ENCODE measurements around the gene LARP4.
A peak's percentile ranks its signal among the peaks of the same experiment; 100 is the strongest.
"Not testable (repeated sequence)": the region's sequence is repeated elsewhere in the genome, so short reads cannot be mapped to it uniquely, and the experiment has no call there.

Gene LARP4

DNA sequence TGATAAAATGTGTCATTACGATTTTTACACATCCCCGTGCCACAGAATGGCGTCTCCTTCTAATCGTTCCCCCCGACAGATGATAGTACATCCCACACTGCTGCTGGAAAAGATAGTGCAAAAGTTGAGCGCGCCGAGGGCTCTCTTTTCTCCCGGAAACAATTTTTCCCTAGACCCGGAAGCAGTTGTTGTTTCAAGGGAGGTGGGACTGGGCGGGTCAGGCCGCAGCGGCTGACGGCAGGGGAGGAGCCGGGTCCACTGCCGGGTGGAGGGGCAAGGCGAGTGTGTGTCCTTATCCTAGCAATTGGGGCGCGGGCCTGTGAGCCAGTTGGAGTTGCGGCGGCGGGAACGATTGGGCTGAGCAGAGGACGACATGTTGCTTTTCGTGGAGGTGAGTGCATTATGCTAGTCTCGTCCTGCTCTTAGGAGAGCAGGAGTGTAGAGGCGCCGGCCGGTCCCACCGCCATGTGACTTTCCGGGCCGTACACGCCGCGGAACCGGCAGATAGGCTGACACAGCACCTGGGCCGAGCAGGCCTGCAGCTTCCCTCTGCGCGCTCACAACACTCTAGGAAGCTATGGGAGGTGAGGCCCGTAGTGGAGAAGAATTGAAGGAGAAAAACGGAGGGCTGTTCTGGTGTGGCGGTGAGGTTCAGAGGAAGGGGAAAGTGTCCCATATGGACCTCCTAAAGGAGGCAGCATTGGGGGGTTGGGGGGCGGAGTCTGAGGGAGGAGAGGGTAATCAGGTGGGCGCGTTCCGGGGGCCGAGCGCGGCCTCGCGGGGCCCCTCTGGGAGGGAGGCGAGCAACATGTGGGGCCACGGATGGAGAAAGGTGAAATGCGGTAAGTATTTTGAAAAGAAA lies at the start of gene LARP4:
LARP4 (plus strand) TSS at position 248 of the 862 bp plus-strand sequence; CDS start at position 374, 126 bp downstream.
- H3K4me3 ChIP-seq (ENCODE audit: low read depth, low read length), result peak within 1 kb of the TSS; percentile 93
- DNase-seq (ENCODE audit: low read depth), result peak; percentile 70

DNA sequence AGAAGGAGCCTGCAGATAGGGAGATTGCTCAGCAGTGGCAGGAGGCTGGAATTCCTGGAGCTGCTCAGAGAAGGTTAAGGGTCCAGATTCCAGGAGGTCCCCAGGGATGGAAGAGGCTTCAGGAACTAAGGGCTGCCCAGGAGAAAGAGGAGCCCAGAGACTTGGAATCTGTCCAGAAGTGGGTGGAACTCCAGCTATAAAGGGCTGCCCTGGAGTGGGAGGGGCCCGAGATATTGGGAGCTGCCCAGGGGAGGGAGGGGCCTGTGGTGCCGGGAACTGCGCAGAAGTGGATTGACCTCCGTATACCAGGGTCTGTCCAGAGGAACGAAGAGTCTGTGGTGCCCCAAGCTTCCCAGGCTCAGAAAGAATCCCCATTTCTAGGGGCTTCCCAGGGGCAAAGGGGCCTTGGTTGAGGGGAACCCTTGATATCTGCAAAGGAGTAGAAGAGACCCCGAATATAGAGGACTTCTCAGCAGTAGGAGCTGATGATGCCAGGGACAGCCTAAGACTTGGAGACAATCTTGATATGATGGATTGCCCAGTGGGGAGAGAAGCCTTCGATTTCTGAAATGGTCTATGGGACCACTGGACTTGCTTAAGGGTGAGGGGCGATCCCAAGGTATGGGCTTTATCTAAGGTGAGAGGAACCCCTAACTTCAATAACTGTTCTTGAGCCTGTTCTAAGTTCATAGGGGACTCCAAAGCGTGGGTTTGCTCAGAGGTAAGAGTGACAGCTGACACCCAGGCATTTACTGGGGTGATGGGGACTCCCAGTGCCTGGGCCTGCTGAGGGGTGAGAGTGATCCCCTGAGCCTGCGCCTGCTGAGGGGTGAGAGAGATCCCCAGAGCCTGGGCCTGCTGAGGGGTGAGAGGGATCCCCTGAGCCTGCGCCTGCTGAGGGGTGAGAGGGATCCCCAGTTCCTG lies 49.3 kb upstream of the LARP4 start:
- H3K4me3 ChIP-seq (ENCODE audit: low read depth, low read length), result no peak overlapping the region
- no peak for DNase-seq (ENCODE audit: low read depth)

DNA sequence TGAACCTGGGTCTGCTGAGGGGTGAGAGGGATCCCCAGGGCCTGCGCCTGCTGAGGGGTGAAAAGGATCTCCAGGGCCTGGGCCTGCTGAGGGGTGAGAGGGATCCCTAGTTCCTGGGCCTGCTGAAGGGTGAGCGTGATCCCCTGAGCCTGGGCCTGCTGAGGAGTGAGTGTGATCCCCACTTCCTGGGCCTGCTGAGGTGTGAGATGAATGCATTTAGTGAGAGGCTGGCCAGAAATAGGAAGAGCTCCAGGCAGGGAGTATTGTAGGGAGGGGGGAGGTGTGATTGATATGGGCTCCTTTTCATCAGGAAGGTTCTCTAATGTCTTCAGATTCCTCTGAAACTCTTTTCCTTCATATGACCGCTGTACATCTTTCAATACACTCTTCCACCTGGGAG lies 47.3 kb upstream of the LARP4 start:
- H3K4me3 ChIP-seq (ENCODE audit: low read depth, low read length), result no peak overlapping the region
- no peak for DNase-seq (ENCODE audit: low read depth)

DNA sequence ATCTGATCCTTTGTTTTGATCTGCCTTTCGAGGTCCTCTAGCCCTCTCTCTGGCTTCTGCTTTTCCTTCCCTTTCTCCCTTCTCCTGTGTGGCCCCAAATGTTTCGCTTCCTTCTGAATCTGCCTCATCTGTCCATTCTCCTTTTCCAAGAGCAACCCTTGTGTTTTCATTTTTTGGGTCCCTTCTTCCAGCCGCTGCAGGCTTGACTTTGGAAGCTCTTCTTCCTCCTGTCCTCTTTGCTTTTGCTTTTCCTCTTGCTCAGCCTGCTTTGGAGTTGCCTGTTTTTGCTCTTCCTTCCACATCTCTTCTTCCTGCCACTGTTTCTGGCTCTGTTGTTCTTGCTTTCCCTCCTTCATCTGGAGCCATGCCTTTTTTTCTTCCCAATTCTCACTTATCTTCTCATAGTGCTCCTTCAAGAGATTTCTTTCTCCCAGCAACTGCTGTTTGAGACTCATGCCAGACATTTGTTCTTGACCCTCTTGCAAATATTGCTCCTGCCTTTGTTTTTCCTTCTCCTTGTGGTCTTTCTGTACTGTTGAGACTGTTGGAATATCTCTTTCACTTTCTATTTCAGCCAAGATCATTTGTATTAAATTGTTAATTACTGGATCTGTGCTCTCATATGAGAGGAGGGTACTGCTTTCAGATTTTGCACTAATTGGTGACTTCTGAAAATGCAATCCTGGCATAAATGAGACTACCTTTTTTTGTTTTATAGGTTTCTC lies 46.7 kb upstream of the LARP4 start:
- peak; percentile 9 for DNase-seq (ENCODE audit: low read depth)
- H3K4me3 ChIP-seq (ENCODE audit: low read depth, low read length), result no peak overlapping the region

DNA sequence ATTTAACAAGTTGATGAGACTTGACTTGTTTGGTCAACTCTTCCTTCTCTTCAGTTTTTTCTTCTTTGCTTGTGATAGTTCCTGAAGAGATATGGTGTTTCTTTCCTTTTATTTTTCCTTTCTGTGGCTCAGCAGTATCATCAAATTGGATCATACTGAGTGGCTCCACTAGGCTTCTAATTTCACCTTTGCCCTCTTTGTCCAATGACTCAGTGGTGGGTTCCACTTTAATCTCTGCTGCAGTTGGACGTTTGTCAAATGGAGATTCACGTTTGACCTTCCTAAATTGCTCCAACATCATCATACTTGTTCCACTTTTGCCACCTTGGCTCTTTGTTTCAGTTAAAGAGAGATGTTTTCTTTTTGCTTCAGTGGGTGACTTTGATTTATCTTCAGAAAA lies 45.8 kb upstream of the LARP4 start:
- no peak for DNase-seq (ENCODE audit: low read depth)
- H3K4me3 ChIP-seq (ENCODE audit: low read depth, low read length), result no peak overlapping the region

DNA sequence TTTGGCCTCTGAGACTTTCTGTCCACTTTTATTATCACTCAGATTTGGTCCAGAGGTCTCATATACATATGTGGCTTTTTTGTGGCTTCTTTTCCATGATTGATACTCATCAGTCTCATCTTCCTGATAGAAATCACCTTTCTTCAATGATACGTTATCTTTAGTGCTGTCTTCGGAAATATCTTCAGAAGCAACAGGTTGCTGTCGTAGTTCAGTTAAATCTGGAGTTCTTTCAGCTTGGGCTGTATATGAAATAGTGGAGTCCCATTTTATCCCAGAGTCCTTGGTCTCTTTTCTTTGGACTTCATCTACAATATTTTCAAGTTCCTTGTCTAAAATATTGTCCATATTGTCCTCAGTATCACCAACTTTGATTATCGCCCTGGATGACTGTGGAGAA lies 45.3 kb upstream of the LARP4 start:
- no peak for DNase-seq (ENCODE audit: low read depth)
- no peak overlapping the region for H3K4me3 ChIP-seq (ENCODE audit: low read depth, low read length)

DNA sequence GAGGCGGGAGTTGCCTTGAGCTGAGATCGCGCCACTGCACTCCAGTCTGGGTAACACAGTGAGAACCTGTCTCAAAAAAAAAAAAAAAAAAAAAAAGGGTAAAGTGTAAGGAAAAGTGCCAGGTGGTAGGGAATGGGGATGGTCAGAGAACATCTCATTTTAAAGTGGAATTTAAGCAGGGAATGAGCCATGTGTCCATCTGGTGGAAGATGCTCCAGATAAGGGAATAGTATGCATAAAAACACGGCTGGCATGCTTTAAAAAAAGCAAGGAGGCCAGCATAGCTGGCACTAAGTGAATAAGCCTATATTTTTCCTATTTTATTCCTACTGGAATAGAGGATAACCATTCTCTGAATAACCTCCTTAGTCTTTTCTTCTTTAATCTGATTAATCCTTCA lies 38.0 kb upstream of the LARP4 start:
- no peak for DNase-seq (ENCODE audit: low read depth)
- no peak overlapping the region for H3K4me3 ChIP-seq (ENCODE audit: low read depth, low read length)

DNA sequence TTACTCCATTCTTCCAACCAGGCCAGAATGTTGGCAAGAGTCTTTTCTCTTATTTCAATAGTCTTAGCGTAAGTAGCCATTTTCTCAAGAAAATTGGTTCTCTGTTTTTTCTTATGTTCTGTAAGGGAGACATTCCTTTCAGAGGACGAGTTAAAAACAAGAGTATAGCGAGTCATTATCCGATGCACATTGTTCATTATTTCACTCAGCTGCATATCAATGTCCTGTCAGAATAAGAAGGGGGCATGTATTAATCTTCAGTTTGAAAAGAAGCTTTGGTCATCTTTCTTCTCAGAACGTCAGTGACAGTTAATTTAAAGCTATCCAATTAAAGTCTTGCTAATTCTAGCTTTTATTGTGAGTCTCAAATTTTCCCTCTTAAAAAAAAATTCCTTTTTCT lies 37.5 kb upstream of the LARP4 start:
- no peak overlapping the region for H3K4me3 ChIP-seq (ENCODE audit: low read depth, low read length)
- DNase-seq (ENCODE audit: low read depth), result no peak

DNA sequence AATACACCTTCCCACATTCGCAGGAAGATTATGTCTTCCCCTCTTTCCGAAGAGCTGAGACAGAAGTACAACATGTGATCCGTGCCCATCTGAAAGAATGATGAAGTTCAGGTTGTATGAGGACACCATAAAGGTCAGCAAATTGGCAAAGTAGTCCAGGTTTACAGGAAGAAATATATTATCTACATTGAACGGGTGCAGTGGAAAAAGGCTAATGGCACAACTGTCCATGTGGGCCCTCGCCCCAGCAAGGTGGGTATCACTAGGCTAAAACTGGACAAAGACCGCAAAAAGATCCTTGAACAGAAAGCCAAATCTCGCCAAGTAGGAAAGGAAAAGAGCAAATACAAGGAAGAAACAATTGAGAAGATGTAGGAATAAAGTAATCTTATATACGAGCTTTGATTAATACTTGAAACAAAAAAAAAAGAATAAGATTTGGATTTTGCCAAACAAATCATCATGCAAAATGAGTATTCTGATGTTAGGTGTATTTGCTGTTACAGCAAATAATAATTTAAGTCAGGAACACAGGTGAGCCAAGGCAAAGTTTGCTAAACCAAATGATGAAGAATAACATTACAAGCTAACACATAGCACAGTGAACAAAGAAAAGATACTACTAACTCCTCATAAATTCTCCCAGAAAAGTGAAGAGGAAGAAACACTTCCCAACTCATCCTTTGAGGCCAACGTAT lies 34.8 kb upstream of the LARP4 start:
- H3K4me3 ChIP-seq (ENCODE audit: low read depth, low read length), result no peak overlapping the region
- DNase-seq (ENCODE audit: low read depth), result no peak

DNA sequence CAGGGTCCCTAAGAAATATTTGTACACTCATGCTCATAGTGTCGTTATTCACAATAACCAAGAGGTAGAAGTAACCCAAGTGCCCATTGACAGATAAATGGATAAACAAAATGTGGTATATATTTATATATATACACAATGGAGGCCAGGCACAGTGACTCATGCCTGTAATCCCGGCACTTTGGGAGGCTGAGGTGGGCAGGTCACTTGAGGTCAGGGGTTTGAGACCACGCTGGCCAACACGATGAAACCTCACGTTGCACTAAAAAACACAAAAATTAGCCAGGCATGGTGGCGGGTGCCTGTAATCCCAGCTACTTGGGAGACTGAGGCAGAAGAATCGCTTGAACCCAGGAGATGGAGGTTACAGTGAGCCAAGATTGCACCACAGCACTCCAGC lies 30.0 kb upstream of the LARP4 start:
- H3K4me3 ChIP-seq (ENCODE audit: low read depth, low read length); DNase-seq (ENCODE audit: low read depth): not testable (repeated sequence)

DNA sequence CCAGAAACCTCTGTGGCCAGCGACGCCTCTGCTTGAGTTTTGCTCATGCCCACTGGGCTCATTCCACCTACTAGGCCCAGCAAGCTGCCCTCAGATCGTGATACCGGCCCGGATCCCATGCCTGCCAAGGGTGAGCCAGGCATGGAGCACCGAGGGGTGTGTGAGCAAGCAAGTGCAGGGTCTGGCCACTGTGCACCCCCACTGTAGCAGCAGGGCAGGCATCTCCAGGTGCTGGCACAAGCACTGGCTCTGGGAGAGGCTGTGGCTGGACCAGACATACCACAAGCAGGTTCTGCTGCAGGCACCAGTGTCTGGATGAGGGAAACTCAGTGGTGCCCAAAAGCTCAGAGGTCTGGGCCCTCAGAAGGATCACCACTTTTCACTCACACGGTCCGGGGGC lies 24.9 kb upstream of the LARP4 start:
- DNase-seq (ENCODE audit: low read depth), result no peak
- no peak overlapping the region for H3K4me3 ChIP-seq (ENCODE audit: low read depth, low read length)

DNA sequence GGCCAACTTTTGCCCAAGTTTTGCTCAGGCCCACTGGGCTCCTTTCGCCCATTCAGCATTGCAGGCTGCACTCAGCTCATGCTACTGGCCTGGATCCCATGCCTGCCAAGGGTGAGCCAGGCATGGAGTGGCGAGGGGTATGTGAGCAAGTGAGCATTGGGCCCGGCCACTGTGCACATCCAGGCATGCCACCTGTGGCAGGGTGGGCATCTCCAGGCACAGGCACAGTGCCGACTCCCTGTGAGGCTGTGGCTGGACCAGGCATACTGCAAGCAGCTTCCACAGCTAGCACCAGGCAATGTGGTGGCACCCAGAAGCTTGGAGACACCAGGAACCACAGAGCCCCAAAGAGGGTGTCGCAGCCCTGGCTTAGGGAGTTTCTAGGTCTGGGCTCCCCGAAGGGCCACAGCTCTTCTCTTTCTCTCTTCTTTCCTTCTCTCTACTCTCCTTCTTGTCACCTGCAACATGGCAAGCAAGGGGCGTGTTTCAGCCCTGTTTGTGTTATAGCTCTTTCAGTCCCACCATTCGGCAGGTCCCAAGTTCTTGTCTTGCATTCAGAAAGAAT lies 19.8 kb upstream of the LARP4 start:
- H3K4me3 ChIP-seq (ENCODE audit: low read depth, low read length), result no peak overlapping the region
- no peak for DNase-seq (ENCODE audit: low read depth)

DNA sequence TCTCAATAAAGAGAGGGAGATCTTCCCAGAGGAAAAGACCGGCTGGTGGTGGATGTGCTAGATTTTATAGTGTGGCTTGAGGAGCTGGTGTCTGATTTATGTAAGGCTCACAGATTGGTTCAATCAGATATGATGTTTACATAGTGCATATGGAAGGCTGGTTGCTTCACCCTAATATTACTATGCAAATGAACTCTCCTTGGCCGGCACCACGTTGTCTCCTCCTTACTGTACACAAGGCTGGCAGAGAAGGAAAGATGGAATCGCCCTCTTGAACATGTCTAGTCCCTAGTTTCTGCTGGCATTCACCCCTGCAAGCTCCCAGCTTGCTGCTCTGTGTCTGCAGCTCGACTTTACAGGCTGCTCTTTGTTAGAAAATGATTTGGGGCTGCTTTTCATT lies 13.2 kb upstream of the LARP4 start:
- DNase-seq (ENCODE audit: low read depth), result no peak
- no peak overlapping the region for H3K4me3 ChIP-seq (ENCODE audit: low read depth, low read length)

DNA sequence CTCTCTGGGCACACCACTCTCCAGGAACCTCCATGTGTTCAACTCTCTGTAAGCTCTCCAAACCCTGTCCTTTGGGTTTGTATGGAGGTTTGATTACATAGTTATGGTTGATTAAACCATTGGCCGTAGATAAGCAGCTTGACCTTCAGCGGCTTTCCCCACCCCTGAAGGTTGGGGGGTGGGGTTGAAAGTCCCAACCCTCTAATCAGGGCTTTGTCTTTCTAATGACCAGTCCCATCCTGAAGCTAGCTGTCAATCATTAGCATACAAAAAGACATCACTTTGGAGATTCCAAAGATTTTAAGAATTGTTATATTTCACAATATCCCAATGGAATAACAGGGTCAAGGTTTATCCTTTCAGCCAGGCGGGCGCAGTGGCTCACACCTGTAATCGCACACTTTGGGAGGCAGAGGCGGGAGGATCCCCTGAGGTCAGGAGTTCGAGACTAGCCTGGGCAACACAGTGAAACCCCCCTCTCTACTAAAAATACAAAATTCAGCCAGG lies 12.7 kb upstream of the LARP4 start:
- H3K4me3 ChIP-seq (ENCODE audit: low read depth, low read length), result no peak overlapping the region

DNA sequence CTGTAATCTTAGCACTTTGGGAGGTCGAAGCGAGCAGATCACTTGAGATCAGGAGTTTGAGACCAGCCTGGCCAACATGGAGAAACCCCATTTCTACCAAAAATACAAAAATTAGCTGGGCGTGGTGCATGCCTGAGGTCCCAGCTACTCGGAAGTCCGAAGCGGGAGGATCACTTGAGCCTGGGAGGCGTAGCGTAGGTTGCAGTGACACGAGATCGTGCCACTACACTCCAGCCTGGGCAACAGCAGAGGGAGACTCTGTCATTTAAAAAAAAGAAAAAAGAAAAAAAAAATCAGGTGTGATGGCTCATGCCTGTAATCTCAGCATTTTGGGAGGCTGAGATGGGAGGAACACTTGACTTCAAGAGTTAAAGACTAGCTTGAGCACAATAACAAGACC lies 11.9 kb upstream of the LARP4 start:
- H3K4me3 ChIP-seq (ENCODE audit: low read depth, low read length); DNase-seq (ENCODE audit: low read depth): not testable (repeated sequence)

More for the DNA sequence above, 12.7 kb upstream of the LARP4 start:
- no peak for DNase-seq (ENCODE audit: low read depth)

DNA sequence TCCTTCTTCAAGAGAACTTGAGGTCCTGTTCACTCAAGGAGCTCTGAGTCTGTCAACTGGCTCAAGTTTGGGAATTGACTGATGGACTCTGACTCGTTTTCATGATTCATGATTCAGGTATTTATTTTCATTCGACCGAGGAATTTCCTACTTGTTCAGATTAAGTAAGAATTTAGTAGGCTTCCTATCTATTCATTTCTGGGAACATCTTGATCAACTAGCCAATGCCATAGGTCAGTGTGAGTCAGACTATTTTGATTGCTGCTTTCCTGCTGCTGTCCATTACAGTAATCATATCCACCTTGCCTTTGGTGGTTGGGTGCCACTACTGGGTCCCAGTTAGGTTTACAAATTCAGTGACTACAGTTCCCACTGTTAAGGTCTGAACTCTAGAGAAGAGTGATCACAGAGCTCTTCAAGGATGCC lies 10.4 kb upstream of the LARP4 start:
- H3K4me3 ChIP-seq (ENCODE audit: low read depth, low read length), result no peak overlapping the region
- peak; percentile 83 for DNase-seq (ENCODE audit: low read depth)

DNA sequence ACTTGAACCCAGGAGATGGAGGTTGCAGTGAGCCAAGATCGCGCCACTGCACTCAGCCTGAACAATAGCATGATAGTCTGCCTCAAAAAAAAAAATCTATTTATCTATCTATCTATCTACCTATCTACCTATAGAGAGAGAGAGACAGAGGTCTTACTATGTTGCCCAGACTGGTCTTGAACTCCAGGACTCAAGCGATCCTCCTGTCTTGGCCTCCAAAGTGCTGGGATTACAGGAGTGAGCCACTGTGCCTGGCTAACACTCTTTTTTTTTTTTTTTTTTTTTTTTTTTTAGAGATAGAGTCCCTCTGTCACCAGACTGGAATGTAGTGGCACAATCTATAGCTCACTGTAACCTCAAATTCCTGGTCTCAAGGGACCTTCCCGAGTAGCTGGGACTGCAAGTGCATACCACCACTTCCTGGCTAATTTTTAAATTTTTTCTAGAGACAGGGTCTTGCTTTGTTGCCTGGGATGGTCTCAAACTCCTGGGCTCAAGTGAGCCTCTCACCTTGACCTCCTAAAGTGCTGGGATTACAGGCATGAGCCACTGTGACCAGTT lies 6.1 kb upstream of the LARP4 start:
- no peak overlapping the region for H3K4me3 ChIP-seq (ENCODE audit: low read depth, low read length)

DNA sequence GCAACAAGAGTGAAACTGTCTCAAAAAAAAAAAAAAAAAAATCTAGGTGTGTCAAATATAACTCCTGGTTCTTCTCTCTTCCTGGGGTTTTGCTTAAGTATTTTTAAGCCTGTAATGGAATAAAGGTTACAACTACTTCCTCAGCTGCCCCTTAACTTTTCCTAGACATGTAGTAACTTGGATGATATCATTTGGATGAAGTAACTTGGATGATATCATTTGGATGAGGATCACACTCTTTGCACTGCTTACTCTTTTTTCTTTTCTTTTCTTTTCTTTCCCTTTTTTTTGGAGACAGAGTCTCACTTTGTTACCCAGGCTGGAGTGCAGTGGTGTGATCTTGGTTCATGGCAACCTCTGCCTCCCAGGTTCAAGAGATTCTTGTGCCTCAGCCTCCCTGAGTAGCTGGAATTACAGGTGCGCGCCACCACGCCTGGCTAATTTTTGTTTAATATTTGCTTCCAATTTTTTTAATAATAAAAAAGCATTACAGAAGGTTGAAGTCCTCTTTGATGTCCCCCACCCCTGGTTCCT lies 3.5 kb upstream of the LARP4 start:
- DNase-seq (ENCODE audit: low read depth), result no peak
- H3K4me3 ChIP-seq (ENCODE audit: low read depth, low read length), result no peak overlapping the region

More for the DNA sequence above, 6.1 kb upstream of the LARP4 start:
- no peak for DNase-seq (ENCODE audit: low read depth)
